Fibroblast of villous mesenchyme (primary cell): ENCODE measurements around the gene ZBTB7A. TPM values are rescaled to one million over a fixed set of nuclear protein-coding genes. Genes with fewer than 3 reads are reported as not detected.
"Not testable (repeated sequence)": the region's sequence is repeated elsewhere in the genome, so short reads cannot be mapped to it uniquely, and the experiment has no call there.

Experiments
- DNase-seq: peaks from one replicate; pipeline ENCODE4 v3.0.0-alpha.2; 2010; ENCODE audit warnings: low read depth
- H3K4me3 ChIP-seq: 2 replicates; pipeline ENCODE4 v1.5.1; 2011; ENCODE audit warnings: low read depth, mild to moderate bottlenecking, low read length
- CTCF ChIP-seq: IDR thresholded peaks from 2 replicates; pipeline ENCODE4 v1.5.1; 2012; ENCODE audit warnings: low read depth, mild to moderate bottlenecking, low read length; ENCODE audit not compliant: insufficient read depth
- total RNA-seq: library from RNA; depleted of rRNA; stranded (reverse); fragments of >200 nt; gene quantifications from 2 replicates; pipeline ENCODE4 v1.2.3, GENCODE V29; 2012

ZBTB7A gene
- total RNA-seq, 1 donor: 31.5 TPM

- DNase-seq: no peak
- no peak for TF ChIP-seq CTCF
- H3K4me3 ChIP-seq: no peak overlapping the region
These were observed 50.8 kb downstream of the ZBTB7A start for GRCh38 chr19:4015705-4016402.

- DNase-seq: no peak
- no peak overlapping the region for H3K4me3 ChIP-seq
- TF ChIP-seq CTCF: no peak
These were observed 51.9 kb downstream of the ZBTB7A start for GRCh38 chr19:4014541-4015491.

- no peak for TF ChIP-seq CTCF
- DNase-seq: no peak
- H3K4me3 ChIP-seq: no peak overlapping the region
These were observed 52.7 kb downstream of the ZBTB7A start for GRCh38 chr19:4013886-4014540.

- TF ChIP-seq CTCF: no peak
- H3K4me3 ChIP-seq: no peak overlapping the region
- DNase-seq: no peak
These were observed 53.6 kb downstream of the ZBTB7A start for GRCh38 chr19:4012975-4013634.

GRCh38 chr19:4012092-4012974 is 54.4 kb downstream of the ZBTB7A start:
- no peak for TF ChIP-seq CTCF
- H3K4me3 ChIP-seq: no peak overlapping the region
- DNase-seq: no peak

- H3K4me3 ChIP-seq, DNase-seq: not testable (repeated sequence)
These were observed 55.3 kb downstream of the ZBTB7A start for GRCh38 chr19:4011430-4011829.
